IMR-90 (cell line): ENCODE results near the gene NELL1. TPM values are rescaled to one million over a fixed set of nuclear protein-coding genes. Genes with fewer than 3 reads are reported as not detected.
"Not testable (repeated sequence)": the region's sequence is repeated elsewhere in the genome, so short reads cannot be mapped to it uniquely, and the experiment has no call there.

Experiments
- ATAC-seq: fragments of 200-7000 bp; cut with Tn5 transposase; 2 replicates; pipeline ENCODE4 v1.9.1; 2020; ENCODE audit warnings: low read depth, mild to moderate bottlenecking, moderate library complexity
- BruUV-seq: library from RNA; stranded (reverse); fragments of 400-500 nt; replicated peaks from 2 replicates; lab custom pipeline; 2021; lab: Mats Ljungman, UMichigan
- CTCF ChIA-PET: fragments of 300-600 bp; formaldehyde crosslinking; extraction: SDS; loops from one replicate; lab custom pipeline; 2021; ENCODE audit warnings: antibody characterized with exemption; lab: Yijun Ruan, JAX
- POLR2A ChIA-PET: fragments of 300-600 bp; sonication (Branson Sonifier 250); formaldehyde crosslinking; loops from one replicate; lab custom pipeline; 2022; ENCODE audit warnings: antibody characterized with exemption; ENCODE audit not compliant: unreplicated experiment; lab: Charles Lee
- DNase-seq: peaks from one replicate; pipeline ENCODE4 v3.0.0; 2013
- H2AFZ ChIP-seq: replicated peaks from 2 replicates; pipeline ENCODE3; 2013; ENCODE audit warnings: low read length, mild to moderate bottlenecking; ENCODE audit not compliant: poor library complexity
- H2AK5ac ChIP-seq: 2 replicates; pipeline ENCODE4 v1.6.1; 2013; ENCODE audit warnings: low read depth, low read length, inconsistent platforms
- H2AK9ac ChIP-seq: replicated peaks from 2 replicates; pipeline ENCODE3; 2013; ENCODE audit warnings: mild to moderate bottlenecking, low read depth, low read length, moderate library complexity; ENCODE audit not compliant: poor library complexity
- H2BK120ac ChIP-seq: 2 replicates; pipeline ENCODE4 v1.6.1; 2013; ENCODE audit warnings: low read depth, low read length, inconsistent platforms
- H2BK15ac ChIP-seq: 3 replicates; pipeline ENCODE4 v1.6.1; 2013; ENCODE audit warnings: low read depth, low read length, inconsistent platforms
- H2BK20ac ChIP-seq: 2 replicates; pipeline ENCODE4 v1.6.1; 2013; ENCODE audit warnings: low read depth, mild to moderate bottlenecking, inconsistent platforms, low read length, moderate library complexity
- H2BK5ac ChIP-seq: 2 replicates; pipeline ENCODE4 v1.6.1; 2013; ENCODE audit warnings: mild to moderate bottlenecking, low read depth, low read length, inconsistent platforms; ENCODE audit not compliant: poor library complexity, severe bottlenecking
- H3K14ac ChIP-seq: replicated peaks from 2 replicates; pipeline ENCODE4 v1.6.1; 2013; ENCODE audit warnings: low read depth, low read length, inconsistent platforms
- H3K18ac ChIP-seq: 2 replicates; pipeline ENCODE4 v1.6.1; 2013; ENCODE audit warnings: low read depth, low read length, control low read depth
- H3K23ac ChIP-seq: 2 replicates; pipeline ENCODE4 v1.6.1; 2013; ENCODE audit warnings: low read depth, low read length, inconsistent platforms
- H3K27ac ChIP-seq: 2 replicates; pipeline ENCODE4 v1.5.1; 2013; ENCODE audit warnings: mild to moderate bottlenecking, control low read depth, low read length; ENCODE audit not compliant: insufficient read depth
- H3K27me3 ChIP-seq: 2 replicates; pipeline ENCODE4 v1.6.1; 2013; ENCODE audit warnings: low read length; ENCODE audit not compliant: control insufficient read depth, insufficient read depth
- H3K36me3 ChIP-seq: 2 replicates; pipeline ENCODE4 v1.6.1; 2013; ENCODE audit warnings: low read length, mixed read lengths; ENCODE audit not compliant: control insufficient read depth, insufficient read depth
- H3K4ac ChIP-seq: 2 replicates; pipeline ENCODE4 v1.6.1; 2013; ENCODE audit warnings: low read depth, low read length, inconsistent platforms
- H3K4me1 ChIP-seq: 2 replicates; pipeline ENCODE4 v1.6.1; 2013; ENCODE audit warnings: low read length, mixed read lengths; ENCODE audit not compliant: control insufficient read depth, insufficient read depth
- H3K4me2 ChIP-seq: 2 replicates; pipeline ENCODE4 v1.6.1; 2013; ENCODE audit warnings: low read depth, mild to moderate bottlenecking, control low read depth, low read length, moderate library complexity
- H3K4me3 ChIP-seq: 2 replicates; pipeline ENCODE4 v1.5.1; 2013; ENCODE audit warnings: low read depth, mild to moderate bottlenecking, control low read depth, low read length, moderate library complexity; ENCODE audit not compliant: insufficient read depth
- H3K56ac ChIP-seq: 2 replicates; pipeline ENCODE4 v1.6.1; 2013; ENCODE audit warnings: low read length, inconsistent platforms; ENCODE audit not compliant: insufficient read depth; ENCODE audit errors: extremely low read depth
- H3K79me1 ChIP-seq, 2 experiments: 2 replicates each; pipeline ENCODE4 v1.6.1; 2013; ENCODE audit warnings: low read length in 2 of 2, inconsistent platforms in 1 of 2, low read depth in 1 of 2
- H3K9ac ChIP-seq: 2 replicates; pipeline ENCODE4 v1.6.1; 2013; ENCODE audit warnings: low read depth, low read length, control low read depth
- H3K9me1 ChIP-seq: 2 replicates; pipeline ENCODE4 v1.6.1; 2013; ENCODE audit warnings: low read length, inconsistent platforms; ENCODE audit not compliant: insufficient read depth
- H3K9me3 ChIP-seq: 2 replicates; pipeline ENCODE4 v1.6.1; 2013; ENCODE audit warnings: low read length; ENCODE audit not compliant: control insufficient read depth, insufficient read depth
- H4K20me1 ChIP-seq: 2 replicates; pipeline ENCODE4 v1.6.1; 2013; ENCODE audit warnings: low read length, inconsistent platforms; ENCODE audit not compliant: insufficient read depth
- H4K5ac ChIP-seq: 2 replicates; pipeline ENCODE4 v1.6.1; 2013; ENCODE audit warnings: mild to moderate bottlenecking, low read depth, low read length, control low read depth
- H4K8ac ChIP-seq, 2 experiments: 2 replicates each; pipeline ENCODE4 v1.6.1; 2013; ENCODE audit warnings: low read depth in 2 of 2, low read length in 2 of 2, control low read depth in 1 of 2, inconsistent platforms in 1 of 2
- H4K91ac ChIP-seq: 2 replicates; pipeline ENCODE4 v1.6.1; 2013; ENCODE audit warnings: low read depth, low read length, inconsistent platforms; ENCODE audit not compliant: insufficient read depth
- NFE2L2 ChIP-seq: fragments of 150-350 bp; IDR thresholded peaks from 2 replicates; pipeline ENCODE4 v1.6.1; 2016; ENCODE audit warnings: low read depth, mild to moderate bottlenecking, low read length
- POLR2A ChIP-seq: IDR thresholded peaks from 2 replicates; pipeline ENCODE4 v1.6.1; 2012; ENCODE audit warnings: mild to moderate bottlenecking, low read depth, low read length
- RFX5 ChIP-seq: IDR thresholded peaks from 2 replicates; pipeline ENCODE4 v1.8.0; 2012; ENCODE audit warnings: low read depth, mild to moderate bottlenecking, low read length, moderate library complexity
- WGBS, 2 experiments: methylation state at CpG; one replicate each; pipeline versions ENCODE4 v1.1.5 to v1.1.7; 2013; ENCODE audit warnings: missing lambda C conversion rate in 2 of 2; ENCODE audit not compliant: insufficient read length in 1 of 2; ENCODE audit errors: extremely low coverage in 2 of 2; 5-methylcytosine and 5-hydroxymethylcytosine counted together
- dilution Hi-C: fragments of 300-500 bp; cut with HindIII; formaldehyde crosslinking; loops from one replicate; pipeline ENCODE4 v1.14.3; 2018; ENCODE audit warnings: low sequenced_read_pairs; ENCODE audit not compliant: unreplicated experiment
- in situ Hi-C: fragments of 300-500 bp; cut with MboI; formaldehyde crosslinking; loops from 3 replicates; pipeline ENCODE4 v1.14.3; 2019; ENCODE audit warnings: low sequenced_read_pairs, inconsistent platforms, mixed read lengths
- intact Hi-C: fragments of 100-400 bp; cut with micrococcal nuclease; formaldehyde crosslinking; loops from 2 replicates; pipeline ENCODE4 v1.10.0; 2022
- polyA plus RNA-seq, 3 experiments: library from polyadenylated mRNA; depleted of rRNA; stranded (reverse); fragments of >200 nt; gene quantifications; 2 replicates each; pipeline ENCODE4 v1.2.3, GENCODE V29; 2012; ENCODE audit warnings: low replicate concordance in 1 of 3
- total RNA-seq: library from RNA; depleted of rRNA; stranded (reverse); fragments of >200 nt; gene quantifications from 2 replicates; pipeline ENCODE4 v1.2.3, GENCODE V29; 2012
- TF ChIP-seq, protein P1 (sequence below): fragments of 150-350 bp; IDR thresholded peaks from 2 replicates; pipeline ENCODE4 v1.6.1; 2016; ENCODE audit warnings: low read depth, mild to moderate bottlenecking, low read length, moderate library complexity, borderline replicate concordance
- TF ChIP-seq, protein P2 (sequence below): conservative IDR thresholded peaks from 2 replicates; pipeline ENCODE4 v1.5.1; 2012; ENCODE audit warnings: mild to moderate bottlenecking, low read depth, low read length, improper control_type of control experiment

NELL1 gene
- total and polyA plus RNA-seq, 2 of the 4 experiments (the other 2 are of a cell fraction) = not detected

DNA sequence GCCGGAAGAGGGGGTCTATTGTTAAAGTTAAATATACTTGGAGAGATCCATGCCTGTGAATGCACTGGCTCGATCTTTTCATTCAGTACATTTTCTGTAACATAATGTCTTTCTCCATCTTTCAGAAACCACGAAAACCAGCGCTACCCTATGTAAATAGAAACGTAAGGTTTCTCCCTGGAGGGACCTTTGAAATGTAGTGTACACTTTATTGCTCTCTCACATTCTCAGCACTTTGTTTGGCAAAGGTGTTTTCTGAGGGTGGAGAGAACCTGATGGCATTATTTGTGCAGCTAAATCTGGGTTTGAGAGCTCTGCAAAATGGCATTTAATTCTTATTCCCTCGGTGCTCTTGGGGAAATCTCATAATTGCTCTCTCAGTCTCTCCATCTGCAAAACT is 468.4 kb downstream of the NELL1 start:
- ChIA-PET POLR2A (no interaction called here), CTCF (no interaction called here)
- Histone ChIP-seq H3K56ac (no peak overlapping the region), H2AFZ (no peak overlapping the region), H3K9me1 (no peaks in the 10 kb centered on the region), H3K79me1 (no peaks in the 10 kb centered on the region), H3K4me2 (no peak overlapping the region), H2BK15ac (no peak overlapping the region), H3K4me1 (no peaks in the 10 kb centered on the region), H4K20me1 (no peaks in the 10 kb centered on the region), H3K27me3 (no peaks in the 10 kb centered on the region), H3K36me3 (no peaks in the 10 kb centered on the region), H3K4ac (no peak overlapping the region), H2AK9ac (no peak overlapping the region), H4K91ac (no peak overlapping the region), H2AK5ac (no peak overlapping the region), H3K27ac (no peak overlapping the region), H3K9me3 (peaks cover 7% of the 10 kb centered on the region), H2BK120ac (no peak overlapping the region), H3K18ac (no peak overlapping the region), H3K4me3 (no peak overlapping the region), H2BK5ac (no peak overlapping the region), H3K9ac (no peak overlapping the region), H4K5ac (no peak overlapping the region), H3K14ac (no peak overlapping the region), H2BK20ac (no peak overlapping the region), H4K8ac (no peak overlapping the region), H3K23ac (no peak overlapping the region)
- no TSS peak for BruUV-seq
- in situ Hi-C loops = no loop called here
- WGBS, 2 experiments = no CpG with 5 or more reads among the region's 6 CpGs
- ATAC-seq = no peak
- intact Hi-C loops = no loop called here
- no peak for DNase-seq
- dilution Hi-C loops = no loop called here
- TF ChIP-seq, protein P1, sequence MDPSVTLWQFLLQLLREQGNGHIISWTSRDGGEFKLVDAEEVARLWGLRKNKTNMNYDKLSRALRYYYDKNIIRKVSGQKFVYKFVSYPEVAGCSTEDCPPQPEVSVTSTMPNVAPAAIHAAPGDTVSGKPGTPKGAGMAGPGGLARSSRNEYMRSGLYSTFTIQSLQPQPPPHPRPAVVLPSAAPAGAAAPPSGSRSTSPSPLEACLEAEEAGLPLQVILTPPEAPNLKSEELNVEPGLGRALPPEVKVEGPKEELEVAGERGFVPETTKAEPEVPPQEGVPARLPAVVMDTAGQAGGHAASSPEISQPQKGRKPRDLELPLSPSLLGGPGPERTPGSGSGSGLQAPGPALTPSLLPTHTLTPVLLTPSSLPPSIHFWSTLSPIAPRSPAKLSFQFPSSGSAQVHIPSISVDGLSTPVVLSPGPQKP = no peak
- TF ChIP-seq, protein P2, sequence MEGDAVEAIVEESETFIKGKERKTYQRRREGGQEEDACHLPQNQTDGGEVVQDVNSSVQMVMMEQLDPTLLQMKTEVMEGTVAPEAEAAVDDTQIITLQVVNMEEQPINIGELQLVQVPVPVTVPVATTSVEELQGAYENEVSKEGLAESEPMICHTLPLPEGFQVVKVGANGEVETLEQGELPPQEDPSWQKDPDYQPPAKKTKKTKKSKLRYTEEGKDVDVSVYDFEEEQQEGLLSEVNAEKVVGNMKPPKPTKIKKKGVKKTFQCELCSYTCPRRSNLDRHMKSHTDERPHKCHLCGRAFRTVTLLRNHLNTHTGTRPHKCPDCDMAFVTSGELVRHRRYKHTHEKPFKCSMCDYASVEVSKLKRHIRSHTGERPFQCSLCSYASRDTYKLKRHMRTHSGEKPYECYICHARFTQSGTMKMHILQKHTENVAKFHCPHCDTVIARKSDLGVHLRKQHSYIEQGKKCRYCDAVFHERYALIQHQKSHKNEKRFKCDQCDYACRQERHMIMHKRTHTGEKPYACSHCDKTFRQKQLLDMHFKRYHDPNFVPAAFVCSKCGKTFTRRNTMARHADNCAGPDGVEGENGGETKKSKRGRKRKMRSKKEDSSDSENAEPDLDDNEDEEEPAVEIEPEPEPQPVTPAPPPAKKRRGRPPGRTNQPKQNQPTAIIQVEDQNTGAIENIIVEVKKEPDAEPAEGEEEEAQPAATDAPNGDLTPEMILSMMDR = no peak
- no peak for TF ChIP-seq RFX5
- no peak for TF ChIP-seq NFE2L2
- no peak for TF ChIP-seq POLR2A

DNA sequence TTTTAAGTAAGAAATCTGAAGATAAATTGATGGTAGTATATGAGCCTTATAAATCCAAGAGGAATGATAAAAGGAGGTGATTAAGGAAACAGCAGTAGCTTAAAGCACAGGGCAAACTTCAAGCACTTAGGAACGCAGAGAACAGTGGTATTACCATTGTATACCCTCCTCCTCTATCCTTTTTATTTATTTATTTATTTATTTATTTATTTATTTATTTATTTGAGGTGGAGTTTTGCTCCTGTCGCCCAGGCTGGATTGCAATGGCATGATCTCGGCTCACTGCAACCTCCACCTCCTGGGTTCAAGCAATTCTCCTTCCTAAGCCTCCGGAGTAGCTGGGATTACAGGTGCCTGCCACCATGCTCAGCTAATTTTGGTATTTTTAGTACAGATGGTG is 472.2 kb downstream of the NELL1 start:
- H3K18ac ChIP-seq, H2AK5ac ChIP-seq, H2BK15ac ChIP-seq, H4K5ac ChIP-seq, ATAC-seq, H4K20me1 ChIP-seq, H3K4me3 ChIP-seq, H3K23ac ChIP-seq, DNase-seq, H3K4me2 ChIP-seq, H2BK5ac ChIP-seq, H3K79me1 ChIP-seq, dilution Hi-C loops, POLR2A ChIA-PET, H3K14ac ChIP-seq, H3K9me3 ChIP-seq, intact Hi-C loops, H4K8ac ChIP-seq, H3K36me3 ChIP-seq, H3K4me1 ChIP-seq, H3K4ac ChIP-seq, in situ Hi-C loops, H3K27me3 ChIP-seq, BruUV-seq, H2AK9ac ChIP-seq, H3K9me1 ChIP-seq, H3K9ac ChIP-seq, CTCF ChIA-PET, H3K27ac ChIP-seq, H2BK120ac ChIP-seq, H2AFZ ChIP-seq, H2BK20ac ChIP-seq, H3K56ac ChIP-seq, H4K91ac ChIP-seq: not testable (repeated sequence)
- WGBS, 2 experiments = no CpG with 5 or more reads among the region's 4 CpGs
